Measurements from ENCODE around the gene TMEM164.

TMEM164 gene

DNA sequence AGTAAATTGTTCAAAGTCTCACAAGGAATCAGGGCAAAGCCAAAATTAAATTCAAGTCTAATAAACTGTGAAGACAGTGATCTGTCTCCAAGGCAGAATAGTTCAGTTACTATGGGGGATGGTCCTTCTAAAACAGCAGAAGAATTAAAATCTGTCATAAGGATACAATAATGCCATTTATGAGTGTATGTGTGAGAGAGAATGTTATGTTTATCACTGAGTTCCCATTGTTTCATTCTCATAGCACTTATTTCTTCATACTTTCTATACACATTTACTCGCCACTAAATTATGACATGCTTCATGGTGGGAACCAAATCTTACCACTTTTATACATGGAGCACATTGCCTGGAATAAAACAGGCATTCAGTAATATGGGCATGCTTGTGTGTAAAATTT, 212.5 kb downstream of the TMEM164 start:
- no peak for DNase-seq

DNA sequence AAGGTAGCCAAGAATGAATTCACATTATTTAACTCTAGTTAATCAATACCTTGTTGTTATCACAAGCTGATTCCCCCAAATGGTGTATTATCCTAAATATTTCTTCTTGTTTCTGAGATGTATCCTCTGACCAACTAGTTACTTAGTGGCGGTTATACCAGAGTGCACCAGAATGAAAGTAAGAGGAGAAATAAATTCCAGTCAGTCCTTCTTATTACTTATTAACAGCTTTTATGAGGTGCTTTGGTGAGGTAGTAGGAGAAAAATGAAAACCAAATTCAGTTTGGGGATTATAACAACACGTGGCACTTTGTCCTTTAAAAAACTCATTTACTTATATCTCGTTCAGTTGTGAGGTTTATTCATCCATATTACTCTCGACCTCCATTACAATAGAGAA, 213.1 kb downstream of the TMEM164 start:
- no peak for DNase-seq

GRCh38 chrX:110218591-110218990, 215.7 kb downstream of the TMEM164 start:
- no peak for DNase-seq

DNA sequence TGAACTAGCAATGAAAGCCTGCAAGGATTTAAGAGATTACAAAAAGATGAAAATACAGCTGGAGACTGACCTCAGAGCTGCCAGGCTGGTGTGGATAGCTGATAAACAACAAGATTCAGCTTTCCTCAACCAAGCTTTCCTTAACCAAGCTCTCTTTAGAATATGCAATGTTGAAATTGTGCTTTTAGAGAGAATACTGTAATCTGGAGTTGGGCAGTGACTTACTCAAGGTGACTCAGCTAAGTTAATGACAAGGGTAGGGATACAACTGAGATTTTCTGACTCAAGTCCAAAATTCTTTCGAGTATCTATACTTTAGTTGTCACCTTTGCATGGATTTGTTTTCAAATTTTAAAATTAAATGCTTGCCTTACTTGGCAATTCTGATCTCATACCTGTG, 217.0 kb downstream of the TMEM164 start:
- no peak for DNase-seq

GRCh38 chrX:110222497-110223257, 219.8 kb downstream of the TMEM164 start:
- DNase-seq = no peak

DNA sequence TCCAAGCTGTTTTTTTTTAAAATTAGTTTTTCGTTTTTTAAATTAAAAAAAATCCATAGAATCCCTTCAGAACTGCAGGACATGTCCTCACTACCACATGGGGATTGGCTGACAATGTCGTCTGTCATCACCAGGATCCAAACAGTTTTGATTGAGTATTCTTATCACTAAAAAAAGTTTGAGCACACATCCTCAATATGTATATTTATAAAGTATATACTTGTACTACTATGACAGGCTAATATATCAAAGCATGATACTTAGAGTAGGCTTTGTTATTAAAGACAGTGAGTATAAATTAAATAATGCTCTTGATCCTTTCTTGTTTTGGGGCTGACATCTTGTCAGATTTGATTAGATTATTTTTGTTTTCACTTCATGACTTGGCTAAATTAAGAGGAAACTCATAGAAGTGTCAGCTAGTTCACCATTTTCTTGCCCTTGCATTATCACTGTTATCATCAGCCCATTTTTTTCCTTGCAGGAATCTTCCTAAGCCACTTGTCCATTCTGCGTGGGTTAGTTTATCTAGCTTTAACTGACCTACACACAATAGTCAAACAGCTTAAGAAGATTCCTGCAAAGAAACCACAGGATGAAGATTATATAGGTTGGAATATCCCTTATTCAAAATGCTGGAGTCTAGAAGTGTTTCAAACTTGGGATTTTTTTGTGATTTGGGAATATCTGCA, 222.2 kb downstream of the TMEM164 start:
- DNase-seq = no peak

GRCh38 chrX:110226931-110227330, 224.0 kb downstream of the TMEM164 start:
- no peak for DNase-seq

All from central memory CD4-positive, alpha-beta T cell (primary cell).